ENCODE results near the gene ATF6. TPM values are rescaled to one million over a fixed set of nuclear protein-coding genes. Genes with fewer than 3 reads are reported as not detected.

Gene ATF6
- total and polyA plus RNA-seq, 2 of the 8 experiments (the other 6 are each of a cell fraction or from before 2014, with no cell fraction given) = 4.6 to 10.0 TPM

GRCh38 chr1:161849518-161849917 is 83.4 kb downstream of the ATF6 start:
- no peaks in the 10 kb centered on the region; a peak in 1 of 8 replicates for H3K36me3 ChIP-seq (ENCODE audit: control insufficient read depth in 2 of 4, insufficient read depth in 4 of 4, low read length in 3 of 4)
- DNase-seq (ENCODE audit: low read depth in 1 of 2, low spot score in 2 of 2) (no peak), FAIRE-seq (no peak)
- no peak overlapping the region for H4K91ac ChIP-seq (replicated peaks; ENCODE audit: insufficient read length, low read length)
- no peak overlapping the region for H2AK5ac ChIP-seq (ENCODE audit: low read depth, low read length)
- H3K18ac ChIP-seq (ENCODE audit: extremely low read depth, low read length) = no peak overlapping the region
- no peaks in the 10 kb centered on the region for H3K27me3 ChIP-seq (replicated peaks in 1 of 4; ENCODE audit: control insufficient read depth in 3 of 4, extremely low read depth in 1 of 4, insufficient read depth in 3 of 4, low read length in 3 of 4)
- no peak overlapping the region for H4K8ac ChIP-seq (ENCODE audit: extremely low read depth, insufficient read depth, low read length)
- ChIA-PET CTCF (ENCODE audit: partially characterized antibody) (no interaction called here), POLR2A (ENCODE audit: partially characterized antibody) (no interaction called here)
- H3K9me3 ChIP-seq (ENCODE audit: insufficient read depth in 2 of 2, low read depth in 1 of 2, low read length in 1 of 2) = no peaks in the 10 kb centered on the region
- H3K4me3 ChIP-seq (ENCODE audit: extremely low read depth in 1 of 4, insufficient read depth in 2 of 4, low read depth in 3 of 4, low read length in 4 of 4) = no peak overlapping the region
- H3K79me2 ChIP-seq (ENCODE audit: control insufficient read depth in 1 of 2, insufficient read depth in 2 of 2, low read length in 2 of 2) = no peaks in the 10 kb centered on the region
- no peak overlapping the region for H2BK120ac ChIP-seq (replicated peaks; ENCODE audit: low read depth, low read length)
- no peak overlapping the region for H2BK15ac ChIP-seq (ENCODE audit: low read length)
- no peak overlapping the region for H3K9ac ChIP-seq (replicated peaks in 1 of 4; ENCODE audit: extremely low read depth in 1 of 4, low read depth in 3 of 4, low read length in 3 of 4)
- H3K4me2 ChIP-seq (ENCODE audit: insufficient read depth in 1 of 2, low read depth in 2 of 2, low read length in 2 of 2) = no peak overlapping the region
- H4K5ac ChIP-seq (ENCODE audit: insufficient read length, low read depth, low read length) = no peak overlapping the region
- no peaks in the 10 kb centered on the region for H4K20me1 ChIP-seq (replicated peaks in 1 of 2; ENCODE audit: control insufficient read depth in 1 of 2, insufficient read depth in 2 of 2, low read length in 2 of 2)
- H3K4ac ChIP-seq (replicated peaks; ENCODE audit: insufficient read length, low read depth, low read length) = no peak overlapping the region
- no peak overlapping the region for H2BK5ac ChIP-seq (ENCODE audit: low read depth, low read length)
- no peaks in the 10 kb centered on the region for H3K23me2 ChIP-seq (ENCODE audit: low read depth, low read length)
- no peaks in the 10 kb centered on the region for H3K4me1 ChIP-seq (replicated peaks in 1 of 4; ENCODE audit: control insufficient read depth in 3 of 4, insufficient read depth in 4 of 4, low read length in 3 of 4)
- H3K14ac ChIP-seq (ENCODE audit: insufficient read length) = no peak overlapping the region
- no peaks in the 10 kb centered on the region for H3K79me1 ChIP-seq (ENCODE audit: low read depth, low read length)
- H3K27ac ChIP-seq (ENCODE audit: low read depth, low read length) = no peak overlapping the region
- H2BK12ac ChIP-seq (ENCODE audit: low read depth, low read length) = no peak overlapping the region
- no peak overlapping the region for H2BK20ac ChIP-seq (ENCODE audit: low read length)
- H3K56ac ChIP-seq (replicated peaks; ENCODE audit: insufficient read length, low read depth, low read length) = no peak overlapping the region
- no peak overlapping the region for H2AFZ ChIP-seq (ENCODE audit: low read length)
- H3K23ac ChIP-seq (ENCODE audit: insufficient read length) = no peak overlapping the region
- TF ChIP-seq TCF12 (IDR thresholded peaks at IDR 0.05; ENCODE audit: low read depth, low read length) (no peak), RFX5 (IDR thresholded peaks at IDR 0.05; ENCODE audit: borderline replicate concordance, low read depth, low read length) (no peak), JUN (IDR thresholded peaks at IDR 0.05; ENCODE audit: low read depth, low read length) (no peak), CBX8 (IDR thresholded peaks at IDR 0.05; ENCODE audit: borderline replicate concordance, low read depth, low read length) (no peak), POLR2A (IDR thresholded peaks at IDR 0.05; ENCODE audit: control extremely low read depth in 1 of 2, low read depth in 2 of 2, low read length in 2 of 2) (no peak), ATF3 (IDR thresholded peaks at IDR 0.05; ENCODE audit: insufficient read depth, low read depth, low read length) (no peak), RBBP5 (IDR thresholded peaks at IDR 0.05; ENCODE audit: borderline replicate concordance, low read depth, low read length) (no peak), PHF8 (conservative IDR thresholded peaks at IDR 0.05; ENCODE audit: low read depth, low read length) (no peak), CHD2 (IDR thresholded peaks at IDR 0.05; ENCODE audit: low read length) (no peak), ATF2 (IDR thresholded peaks at IDR 0.05; ENCODE audit: low read length) (no peak), NRF1 (IDR thresholded peaks at IDR 0.05; ENCODE audit: low read depth, low read length) (no peak), EP300 (IDR thresholded peaks at IDR 0.05; ENCODE audit: borderline replicate concordance in 1 of 2, low read depth in 2 of 2, low read length in 2 of 2) (no peak), CTBP2 (IDR thresholded peaks at IDR 0.05; ENCODE audit: borderline replicate concordance, insufficient read depth, insufficient read length, low read length) (no peak), JUND (IDR thresholded peaks at IDR 0.05; ENCODE audit: low read length) (no peak)

Measured in H1 (cell line).